ENCODE results near the gene REEP2.

Gene REEP2

GRCh38 chr5:138466900-138467710 is 28.2 kb downstream of the REEP2 start:
- Histone ChIP-seq H3K79me2 (ENCODE audit: insufficient read depth, low read length) (no peaks in the 10 kb centered on the region), H2AFZ (ENCODE audit: low read length) (no peak overlapping the region), H3K27me3 (ENCODE audit: insufficient read depth, low read length) (no peaks in the 10 kb centered on the region), H3K36me3 (ENCODE audit: insufficient read depth, low read length) (no peaks in the 10 kb centered on the region), H3K9ac (ENCODE audit: low read length) (no peak overlapping the region), H3K4me1 (ENCODE audit: insufficient read depth, low read length, severe bottlenecking) (peaks cover 16% of the 10 kb centered on the region), H3K9me2 (ENCODE audit: low read depth, low read length) (no peaks in the 10 kb centered on the region), H4K20me1 (ENCODE audit: insufficient read depth, low read length) (no peaks in the 10 kb centered on the region), H3F3A (ENCODE audit: insufficient read depth, low read length) (no peaks in the 10 kb centered on the region), H3K4me3 (ENCODE audit: low read depth, low read length, poor library complexity, severe bottlenecking) (no peak overlapping the region), H3K4me2 (ENCODE audit: low read length) (no peak overlapping the region), H3K9me3 (ENCODE audit: low read length) (no peaks in the 10 kb centered on the region), H3K27ac (ENCODE audit: low read depth, low read length, poor library complexity, severe bottlenecking) (no peak overlapping the region)
- TF ChIP-seq CTCF (IDR thresholded peaks at IDR 0.05; ENCODE audit: low read length) (no peak), EZH2 (IDR thresholded peaks at IDR 0.05; ENCODE audit: borderline replicate concordance, low read length) (no peak)

- no peaks in the 10 kb centered on the region for H3F3A ChIP-seq (ENCODE audit: insufficient read depth, low read length)
- H3K36me3 ChIP-seq (ENCODE audit: insufficient read depth, low read length) = no peaks in the 10 kb centered on the region
- no peak overlapping the region for H3K4me2 ChIP-seq (ENCODE audit: low read length)
- no peak overlapping the region for H3K4me3 ChIP-seq (ENCODE audit: low read depth, low read length, poor library complexity, severe bottlenecking)
- H4K20me1 ChIP-seq (ENCODE audit: insufficient read depth, low read length) = no peaks in the 10 kb centered on the region
- no peaks in the 10 kb centered on the region for H3K9me3 ChIP-seq (ENCODE audit: low read length)
- peaks cover 16% of the 10 kb centered on the region for H3K4me1 ChIP-seq (ENCODE audit: insufficient read depth, low read length, severe bottlenecking)
- H2AFZ ChIP-seq (ENCODE audit: low read length) = no peak overlapping the region
- H3K9me2 ChIP-seq (ENCODE audit: low read depth, low read length) = no peaks in the 10 kb centered on the region
- H3K27me3 ChIP-seq (ENCODE audit: insufficient read depth, low read length) = no peaks in the 10 kb centered on the region
- no peak overlapping the region for H3K27ac ChIP-seq (ENCODE audit: low read depth, low read length, poor library complexity, severe bottlenecking)
- H3K9ac ChIP-seq (ENCODE audit: low read length) = no peak overlapping the region
- no peak for TF ChIP-seq EZH2 (IDR thresholded peaks at IDR 0.05; ENCODE audit: borderline replicate concordance, low read length)
- TF ChIP-seq CTCF (IDR thresholded peaks at IDR 0.05; ENCODE audit: low read length) = no peak
- no peaks in the 10 kb centered on the region for H3K79me2 ChIP-seq (ENCODE audit: insufficient read depth, low read length)
Observed at GRCh38 chr5:138467711-138468132, 28.9 kb downstream of the REEP2 start.

GRCh38 chr5:138468133-138468965 is 29.5 kb downstream of the REEP2 start:
- no peaks in the 10 kb centered on the region for H3K36me3 ChIP-seq (ENCODE audit: insufficient read depth, low read length)
- no peak overlapping the region for H2AFZ ChIP-seq (ENCODE audit: low read length)
- no peaks in the 10 kb centered on the region for H3K79me2 ChIP-seq (ENCODE audit: insufficient read depth, low read length)
- no peaks in the 10 kb centered on the region for H3K27me3 ChIP-seq (ENCODE audit: insufficient read depth, low read length)
- no peaks in the 10 kb centered on the region for H4K20me1 ChIP-seq (ENCODE audit: insufficient read depth, low read length)
- no peak overlapping the region for H3K4me3 ChIP-seq (ENCODE audit: low read depth, low read length, poor library complexity, severe bottlenecking)
- H3K4me1 ChIP-seq (ENCODE audit: insufficient read depth, low read length, severe bottlenecking) = peaks cover 13% of the 10 kb centered on the region
- H3K9ac ChIP-seq (ENCODE audit: low read length) = no peak overlapping the region
- H3F3A ChIP-seq (ENCODE audit: insufficient read depth, low read length) = no peaks in the 10 kb centered on the region
- H3K9me3 ChIP-seq (ENCODE audit: low read length) = no peaks in the 10 kb centered on the region
- no peaks in the 10 kb centered on the region for H3K9me2 ChIP-seq (ENCODE audit: low read depth, low read length)
- no peak overlapping the region for H3K27ac ChIP-seq (ENCODE audit: low read depth, low read length, poor library complexity, severe bottlenecking)
- TF ChIP-seq EZH2 (IDR thresholded peaks at IDR 0.05; ENCODE audit: borderline replicate concordance, low read length) = no peak
- no peak for TF ChIP-seq CTCF (IDR thresholded peaks at IDR 0.05; ENCODE audit: low read length)
- no peak overlapping the region for H3K4me2 ChIP-seq (ENCODE audit: low read length)
